GM19240 (cell line): Measurements from ENCODE around the gene RPL39L.

ENCODE experiments used
- DNase-seq: peaks from one replicate; pipeline ENCODE4 v3.0.0; 2011; ENCODE audit warnings: low spot score; ENCODE audit not compliant: insufficient read length

RPL39L gene

DNA sequence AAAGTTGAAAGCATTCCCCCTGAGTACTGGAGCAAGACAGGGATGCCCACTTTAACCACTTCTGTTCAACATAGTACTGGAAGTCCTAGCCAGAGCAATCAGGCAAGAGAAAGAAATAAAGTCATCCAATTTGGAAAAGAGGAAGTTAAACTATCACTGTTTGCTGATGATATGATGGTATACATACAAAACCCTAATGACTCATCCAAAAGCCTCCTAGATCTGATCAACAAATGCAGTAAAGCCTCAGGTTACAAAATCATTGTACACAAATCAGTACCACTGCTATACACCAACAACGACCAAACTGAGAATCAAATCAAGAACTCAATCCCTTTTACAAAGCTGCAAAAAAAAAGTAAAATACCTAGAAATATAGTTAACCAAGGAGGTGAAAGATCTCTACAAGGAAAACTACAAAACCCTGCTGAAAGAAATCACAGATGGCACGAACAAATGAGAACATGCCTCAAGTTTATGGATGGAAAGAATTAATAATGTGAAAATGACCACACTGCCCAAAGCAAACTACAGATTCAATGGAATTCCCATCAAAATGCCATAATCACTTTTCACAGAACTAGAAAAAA lies 40.3 kb downstream of the RPL39L start:
- no peak for DNase-seq

DNA sequence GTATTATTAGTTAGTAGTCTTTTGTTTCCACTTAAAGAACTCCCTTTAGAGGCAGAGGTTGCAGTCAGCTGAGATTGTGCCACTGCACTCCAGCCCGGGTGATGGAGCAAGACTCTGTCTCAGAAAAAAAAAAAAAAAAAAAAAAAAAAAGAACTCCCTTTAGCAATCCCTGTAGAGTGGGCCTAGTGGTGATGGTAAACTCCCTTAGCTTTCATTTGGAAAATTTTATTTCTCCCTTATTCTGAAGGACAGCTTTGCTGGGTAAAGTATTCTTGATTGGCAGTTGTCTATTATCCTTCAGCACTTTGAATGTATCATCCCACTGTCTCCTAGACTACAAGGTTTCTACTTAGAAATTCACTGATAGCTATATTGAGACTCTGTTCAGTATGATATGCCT lies 46.0 kb downstream of the RPL39L start:
- no peak for DNase-seq

DNA sequence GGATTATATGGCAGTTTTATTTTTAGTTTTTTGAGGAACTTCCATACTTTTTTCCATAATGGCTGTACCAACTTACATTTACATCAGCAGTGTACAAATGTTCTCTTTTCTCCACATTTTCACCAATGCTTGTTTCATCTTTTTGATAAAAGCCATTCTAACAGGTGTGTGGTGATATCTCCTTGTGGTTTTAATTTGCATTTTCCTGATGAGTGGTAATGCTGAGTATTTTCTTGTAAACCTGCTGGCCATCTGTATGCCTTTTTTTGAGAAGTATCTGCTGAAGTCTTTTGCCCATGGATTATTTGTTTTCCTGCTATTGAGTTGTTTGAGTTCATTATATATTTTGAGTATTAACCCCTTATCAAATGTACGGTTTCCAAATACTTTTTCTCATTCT lies 50.6 kb downstream of the RPL39L start:
- DNase-seq: no peak

DNA sequence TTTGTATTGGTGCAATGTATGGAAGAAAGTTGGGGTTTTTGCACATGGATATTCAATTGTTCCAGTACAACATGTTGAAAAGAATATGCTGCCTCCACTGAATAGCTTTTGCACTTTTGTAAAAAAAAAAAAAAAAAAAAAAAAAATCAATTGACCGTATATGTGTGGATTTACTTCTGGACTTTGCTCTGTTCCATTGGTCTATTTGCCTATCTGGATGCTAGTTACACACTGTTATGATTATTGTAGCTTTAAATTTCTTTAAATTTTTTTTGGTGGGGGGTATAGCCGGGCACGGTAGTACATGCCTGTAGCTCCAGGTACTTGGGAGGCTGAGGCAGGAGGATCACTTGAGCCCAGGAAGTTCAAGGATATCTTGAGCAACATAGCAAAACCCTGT lies 52.5 kb downstream of the RPL39L start:
- no peak for DNase-seq

DNA sequence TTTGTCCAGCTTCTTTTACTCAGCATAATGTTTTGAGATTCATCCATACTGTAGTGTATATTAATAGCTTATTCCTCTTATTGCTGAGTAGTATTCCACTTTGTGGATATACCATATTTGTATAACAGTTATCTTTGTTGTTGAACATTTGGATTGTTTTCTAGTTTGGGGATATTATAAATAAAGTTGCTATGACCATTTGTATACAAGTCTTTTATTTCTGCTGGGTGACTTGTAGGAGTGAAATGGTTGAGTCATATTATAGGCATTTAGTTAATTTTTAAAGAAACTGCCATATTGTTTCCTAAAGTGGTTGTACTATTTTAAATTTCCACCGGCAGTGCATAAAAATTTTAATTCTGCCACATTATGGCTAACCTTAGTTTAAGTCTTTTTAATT lies 53.4 kb downstream of the RPL39L start:
- DNase-seq: no peak

DNA sequence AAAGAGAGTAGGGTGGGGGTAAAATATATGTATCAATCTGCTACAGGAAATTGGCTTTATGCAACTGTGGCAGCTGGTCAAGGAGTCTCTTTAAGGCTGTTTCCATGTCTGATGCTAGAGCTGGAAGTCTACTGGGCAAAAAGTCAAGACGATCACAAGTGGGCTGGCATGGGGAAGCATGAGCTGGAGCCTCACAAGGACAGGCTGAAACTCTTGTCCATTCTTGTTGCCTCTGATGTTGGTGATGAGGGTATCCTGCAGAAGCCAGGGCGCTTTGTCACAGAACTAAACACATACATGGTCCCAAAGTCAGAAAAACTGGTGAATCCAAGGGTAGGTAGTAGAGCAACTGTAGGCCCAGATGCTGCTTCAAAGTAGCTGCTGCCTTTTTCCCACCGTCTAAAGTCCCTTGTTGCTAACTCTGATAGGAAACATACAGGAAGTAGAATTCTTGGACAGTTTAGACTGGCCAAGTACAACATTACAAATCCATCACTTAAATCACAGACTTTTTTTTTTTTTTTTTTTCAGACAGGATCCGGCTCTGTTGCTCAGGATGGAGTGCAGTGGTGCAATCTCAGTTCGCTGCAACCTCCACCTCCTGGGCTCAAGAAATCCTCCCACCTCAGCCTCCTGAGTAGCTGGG lies 54.2 kb downstream of the RPL39L start:
- DNase-seq: no peak

DNA sequence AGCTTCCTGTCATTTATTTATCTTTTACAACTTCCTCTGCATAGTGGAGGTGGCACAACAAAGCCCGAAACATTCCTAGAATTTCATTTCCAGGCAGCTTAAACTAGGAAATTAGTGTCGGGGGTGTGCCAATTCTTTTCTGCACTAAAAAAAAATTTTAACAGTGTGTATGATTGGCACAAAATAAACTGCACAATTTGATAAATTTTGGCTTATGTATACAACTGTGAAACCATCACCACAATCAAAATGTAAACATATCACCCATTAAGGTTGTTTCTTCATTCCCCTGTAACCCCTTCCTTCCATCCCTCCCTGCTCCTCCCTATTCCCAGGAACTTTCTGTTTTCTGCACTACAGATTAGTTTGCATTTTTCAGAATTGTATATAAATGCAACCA lies 54.7 kb downstream of the RPL39L start:
- no peak for DNase-seq

DNA sequence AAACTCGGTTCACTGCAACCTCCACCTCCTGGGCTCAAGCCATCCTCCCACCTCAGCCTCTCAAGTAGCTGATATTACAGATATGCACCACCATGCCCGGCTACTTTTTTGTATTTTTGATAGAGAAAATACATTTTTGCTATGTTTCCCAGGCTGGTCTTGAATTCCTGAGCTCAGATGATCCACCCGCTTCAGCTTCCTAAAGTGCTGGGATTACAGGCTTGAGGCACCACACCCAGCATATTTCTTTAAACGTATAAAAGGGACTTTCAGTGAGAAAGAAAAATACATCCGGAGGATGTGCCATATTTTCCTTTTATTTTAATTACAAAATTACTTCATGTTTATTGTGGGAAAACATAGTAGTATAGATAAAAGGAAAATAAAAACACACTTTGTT lies 55.2 kb downstream of the RPL39L start:
- DNase-seq: no peak

DNA sequence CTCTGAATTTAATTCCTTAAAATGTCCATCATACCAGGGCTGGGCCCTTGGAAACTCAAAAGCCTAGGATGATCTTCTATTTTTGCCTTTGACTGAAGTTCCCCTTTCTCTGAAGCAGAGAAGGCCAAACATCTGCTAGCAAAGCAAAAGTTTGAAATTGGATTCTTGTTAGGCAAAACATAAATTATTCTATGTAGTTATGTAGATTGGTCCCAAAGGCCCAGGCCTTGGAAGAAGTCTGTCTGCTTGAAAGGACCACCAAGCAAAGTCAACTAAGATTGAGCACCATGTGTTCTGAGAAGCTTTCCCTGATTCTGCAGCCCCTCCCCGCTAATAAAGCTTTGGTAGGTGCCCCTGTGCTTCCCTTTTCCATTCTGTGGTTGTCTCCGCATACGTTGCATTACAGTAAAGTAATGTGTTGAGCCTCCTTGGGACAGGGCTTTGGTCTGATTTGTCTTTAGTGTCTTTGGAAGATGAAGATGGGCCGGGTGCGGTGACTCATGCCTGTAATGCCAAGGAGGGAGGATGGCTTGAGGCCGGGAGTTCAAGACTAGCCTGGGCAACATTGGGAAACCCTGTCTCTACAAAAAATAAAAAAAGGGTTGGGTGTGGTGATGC lies 56.4 kb downstream of the RPL39L start:
- no peak for DNase-seq

DNA sequence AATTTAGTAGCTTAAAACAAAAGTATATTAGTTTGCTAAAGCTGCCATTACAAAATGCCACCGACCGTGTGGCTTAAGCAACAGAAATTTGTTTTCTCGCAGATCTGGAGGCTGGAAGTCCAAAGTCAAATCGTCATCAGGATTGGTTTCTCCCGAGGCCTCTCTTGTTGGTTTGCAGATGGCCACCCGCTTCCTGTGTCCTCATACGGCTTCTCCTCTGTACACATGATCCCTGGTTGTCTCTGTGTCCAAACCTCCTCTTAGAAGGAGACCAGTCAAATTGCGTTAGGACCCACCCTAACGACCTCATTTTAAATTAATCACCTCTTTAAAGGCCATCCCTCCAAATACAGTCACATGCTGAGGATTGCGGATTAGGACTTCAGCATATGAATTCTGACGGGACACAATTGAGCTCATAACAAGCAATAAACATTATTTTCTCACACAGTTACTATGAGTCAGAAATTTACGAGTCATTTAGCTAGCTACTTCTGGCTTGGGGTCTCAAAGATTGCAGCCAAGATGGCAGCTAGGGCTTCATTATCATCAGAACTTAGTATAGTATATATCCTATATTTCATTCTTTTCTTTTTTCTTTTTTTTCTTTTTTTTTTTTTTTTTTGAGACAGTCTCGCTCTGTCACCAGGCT lies 58.4 kb downstream of the RPL39L start:
- DNase-seq: no peak

DNA sequence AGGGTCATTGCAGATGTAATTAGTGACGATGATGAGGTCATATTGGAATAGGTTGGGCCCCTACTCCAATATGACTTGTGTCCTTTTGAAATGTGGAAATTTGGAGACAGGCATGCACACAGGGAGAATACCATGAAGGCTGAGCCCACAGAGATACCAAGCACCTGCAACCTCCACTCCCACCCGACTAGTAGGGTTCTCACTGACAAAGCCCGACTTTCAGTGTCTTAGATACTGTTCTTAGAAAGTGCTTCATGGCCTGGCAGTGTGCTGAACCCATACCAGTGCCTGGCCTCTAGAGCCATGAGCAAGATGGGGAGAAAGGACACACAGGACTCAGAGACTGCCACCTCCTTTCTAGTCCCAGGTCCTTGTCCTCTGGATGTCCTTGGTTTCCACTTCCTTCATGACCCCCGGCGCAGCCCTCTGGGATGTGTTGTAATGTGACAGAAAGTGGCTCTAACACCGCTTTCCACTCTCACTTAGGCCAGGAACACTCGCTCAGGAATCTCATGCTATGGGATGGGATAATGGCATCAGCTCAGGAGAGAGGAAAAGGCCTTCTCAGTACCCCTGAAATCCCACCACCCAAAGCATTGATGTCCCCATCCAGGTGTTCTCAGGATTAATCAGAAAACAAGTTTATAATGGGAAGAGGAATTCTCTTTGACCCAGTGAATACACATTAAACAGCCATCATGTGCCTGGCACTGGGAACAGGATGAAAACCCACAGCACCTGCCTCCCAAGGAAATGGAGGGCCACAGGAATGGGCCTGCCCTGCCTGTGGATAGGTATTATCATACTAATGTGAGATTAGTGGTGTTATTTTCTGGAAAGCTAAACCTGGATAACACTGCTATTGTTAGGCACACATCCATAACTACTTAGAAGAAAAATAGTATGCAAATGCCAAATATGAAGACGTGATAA lies 59.9 kb downstream of the RPL39L start:
- no peak for DNase-seq

DNA sequence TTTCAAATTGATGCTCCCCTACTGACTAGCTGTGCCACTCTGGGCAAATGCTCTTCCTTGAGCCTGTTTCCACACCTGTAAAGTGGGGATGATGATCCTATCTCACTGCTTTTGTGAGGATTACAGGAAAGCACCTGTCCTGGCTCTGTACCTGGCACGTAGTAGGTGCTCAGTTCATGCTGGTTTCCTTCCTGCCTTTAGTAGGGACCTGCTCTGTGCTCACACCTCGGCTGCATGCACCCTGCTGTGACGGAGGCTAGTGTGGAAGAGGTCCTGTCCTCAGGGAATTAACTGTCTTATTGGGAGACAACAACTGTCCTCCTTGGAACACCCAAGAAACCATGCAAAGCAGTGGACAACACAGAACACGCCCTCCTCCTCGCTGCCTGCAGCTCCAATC lies 61.8 kb downstream of the RPL39L start:
- no peak for DNase-seq

DNA sequence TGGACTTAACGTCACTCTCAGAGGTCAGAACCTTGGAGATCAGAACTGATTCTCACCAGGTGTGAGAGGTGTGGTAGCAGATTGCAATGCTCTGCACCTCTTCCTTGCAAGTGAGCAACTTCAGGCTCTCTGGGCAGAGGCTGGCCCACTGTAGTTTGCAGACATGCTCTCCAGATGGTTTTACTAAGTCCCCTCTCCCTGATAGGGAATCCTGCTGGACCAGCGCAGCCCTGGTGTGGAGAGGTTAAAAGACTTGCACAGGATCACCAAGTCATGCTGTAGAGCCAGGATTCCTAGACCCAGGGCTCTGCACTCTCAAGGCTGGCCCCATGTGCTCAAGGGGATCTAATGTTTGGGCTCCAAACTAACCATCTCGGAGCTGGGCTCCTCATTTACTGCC lies 62.2 kb downstream of the RPL39L start:
- DNase-seq: no peak

DNA sequence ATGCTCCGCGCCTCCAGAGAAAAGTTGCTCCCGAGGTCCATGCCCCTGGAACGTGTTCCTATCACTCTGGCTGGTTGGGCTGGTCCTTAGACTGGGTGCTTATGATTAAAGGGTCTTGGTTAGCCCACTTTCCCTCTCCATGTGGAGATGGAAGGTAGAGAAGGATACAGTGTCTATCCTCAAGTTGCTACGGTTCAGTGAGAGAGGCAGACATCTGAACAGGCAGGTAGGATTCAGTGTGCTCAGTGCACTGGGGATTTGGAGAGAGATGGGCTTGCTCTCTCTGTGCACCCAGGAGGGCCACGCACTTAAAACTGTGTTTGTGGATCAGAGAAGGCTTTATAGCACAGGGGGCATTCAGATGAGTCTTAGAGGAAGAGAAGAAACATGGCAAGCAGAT lies 63.0 kb downstream of the RPL39L start:
- DNase-seq: no peak

DNA sequence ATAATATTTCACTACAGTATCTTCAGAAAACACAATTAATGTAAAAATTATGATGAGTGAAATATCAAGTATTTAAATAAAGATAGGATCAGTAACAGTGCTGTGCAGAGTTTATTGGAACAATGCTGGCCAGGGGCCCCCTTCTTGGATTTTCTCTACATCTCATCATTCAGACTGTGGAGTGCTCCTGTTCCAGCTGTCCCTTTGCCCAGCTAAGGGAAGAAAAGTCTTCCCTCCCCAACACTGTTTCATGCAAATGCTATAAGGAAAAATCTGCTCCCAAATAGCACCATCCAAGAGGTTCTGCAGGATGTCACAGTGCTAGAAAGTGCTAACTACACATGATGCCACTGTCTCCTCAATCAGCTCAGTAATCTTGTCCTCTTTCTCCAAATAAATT lies 64.5 kb downstream of the RPL39L start:
- DNase-seq: no peak

DNA sequence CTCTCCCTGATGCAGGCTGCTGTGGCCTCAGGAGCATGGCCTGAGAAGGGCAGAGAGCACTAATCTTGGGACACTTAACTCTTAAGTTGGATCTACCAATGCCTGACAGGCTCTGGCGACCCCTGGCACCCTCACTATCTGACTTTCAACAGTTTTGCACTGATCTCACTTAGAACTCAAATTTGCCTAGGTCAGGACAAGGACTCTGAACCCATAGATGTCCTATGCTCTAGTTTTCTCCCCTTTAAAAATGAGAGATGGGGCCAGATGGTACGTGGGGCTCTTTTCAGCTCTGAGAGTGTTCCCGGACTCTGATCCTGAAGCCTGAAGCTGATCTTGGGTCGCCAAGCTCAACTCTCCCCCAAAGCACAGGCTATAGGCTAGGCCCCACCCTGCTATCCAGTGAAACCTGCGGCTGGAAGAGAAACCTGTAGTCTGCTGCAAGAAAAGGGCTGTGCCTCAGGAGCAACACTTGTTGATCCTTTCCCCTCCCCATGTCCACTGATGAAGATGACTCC lies 65.7 kb downstream of the RPL39L start:
- DNase-seq: no peak

DNA sequence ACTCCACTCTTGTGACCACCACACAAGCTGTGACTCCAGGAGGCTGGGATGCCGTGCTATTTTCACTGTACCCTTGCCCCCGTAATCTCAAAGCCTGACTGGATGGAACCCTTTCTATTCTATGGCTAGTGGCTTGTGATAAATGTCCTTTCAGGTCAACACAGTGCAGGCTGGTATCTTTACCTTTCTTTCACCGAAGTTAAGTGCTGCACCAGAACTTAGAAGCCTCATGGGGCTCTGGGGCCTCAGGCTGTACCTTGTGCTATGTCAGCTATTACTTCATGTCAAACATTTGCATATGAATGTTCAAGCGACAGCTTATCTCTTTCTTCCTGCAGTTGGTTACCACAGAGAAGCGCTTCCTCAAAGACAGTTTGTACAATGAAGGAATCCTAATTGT lies 66.8 kb downstream of the RPL39L start:
- no peak for DNase-seq

DNA sequence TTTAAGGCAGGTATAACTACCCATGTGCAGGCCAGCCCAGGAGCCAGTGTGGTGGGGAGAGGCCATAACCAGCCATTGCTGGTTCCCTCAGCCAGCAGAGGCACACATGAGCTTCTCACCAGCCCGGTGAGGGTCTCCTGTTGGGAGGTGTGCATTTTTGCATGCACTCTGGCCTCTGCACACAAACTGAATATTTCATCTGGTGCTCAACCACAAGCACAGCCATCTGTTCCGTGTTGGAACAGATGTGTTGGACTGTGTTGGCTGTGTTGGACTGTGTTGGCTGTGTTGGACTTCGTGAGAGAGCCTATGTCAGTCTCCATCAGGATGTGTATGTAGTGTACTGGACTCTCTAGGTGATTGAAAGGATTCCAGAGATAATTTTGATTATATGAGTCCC lies 67.2 kb downstream of the RPL39L start:
- DNase-seq: no peak
